DND-41 (cell line): ENCODE results near the gene AFAP1L1.

Experiments
- EZH2 ChIP-seq: IDR thresholded peaks from 3 replicates; pipeline ENCODE4 v1.6.1; 2012; ENCODE audit warnings: borderline replicate concordance, low read depth, mild to moderate bottlenecking, moderate library complexity, low read length, inconsistent platforms; ENCODE audit not compliant: severe bottlenecking
- TF ChIP-seq, protein P1 (sequence below): IDR thresholded peaks from 2 replicates; pipeline ENCODE4 v1.5.1; 2012; ENCODE audit warnings: borderline replicate concordance, low read length, moderate library complexity, mild to moderate bottlenecking; ENCODE audit not compliant: poor library complexity, severe bottlenecking; ENCODE audit errors: extremely low read depth

DNA sequence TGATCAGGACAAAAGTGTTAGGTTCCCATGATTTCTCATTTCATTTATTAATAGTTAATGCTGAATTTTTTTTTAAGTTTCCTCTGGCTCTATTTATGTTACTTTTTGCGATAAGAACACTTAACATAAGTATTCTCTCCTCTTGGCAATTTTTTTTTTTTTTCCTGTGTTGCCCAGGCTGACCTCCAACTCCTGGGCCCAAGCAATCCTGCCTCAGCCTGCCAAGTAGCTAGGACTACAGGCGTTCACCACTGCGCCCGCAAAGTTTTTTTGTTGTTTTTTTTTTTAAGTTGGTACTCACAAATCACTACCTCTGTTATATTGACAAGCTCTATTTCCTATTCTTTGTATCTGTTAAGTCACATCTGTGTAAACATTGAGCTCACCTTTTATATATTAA lies 80.5 kb downstream of the AFAP1L1 start:
- TF ChIP-seq EZH2, result no peak
- TF ChIP-seq, protein P1, sequence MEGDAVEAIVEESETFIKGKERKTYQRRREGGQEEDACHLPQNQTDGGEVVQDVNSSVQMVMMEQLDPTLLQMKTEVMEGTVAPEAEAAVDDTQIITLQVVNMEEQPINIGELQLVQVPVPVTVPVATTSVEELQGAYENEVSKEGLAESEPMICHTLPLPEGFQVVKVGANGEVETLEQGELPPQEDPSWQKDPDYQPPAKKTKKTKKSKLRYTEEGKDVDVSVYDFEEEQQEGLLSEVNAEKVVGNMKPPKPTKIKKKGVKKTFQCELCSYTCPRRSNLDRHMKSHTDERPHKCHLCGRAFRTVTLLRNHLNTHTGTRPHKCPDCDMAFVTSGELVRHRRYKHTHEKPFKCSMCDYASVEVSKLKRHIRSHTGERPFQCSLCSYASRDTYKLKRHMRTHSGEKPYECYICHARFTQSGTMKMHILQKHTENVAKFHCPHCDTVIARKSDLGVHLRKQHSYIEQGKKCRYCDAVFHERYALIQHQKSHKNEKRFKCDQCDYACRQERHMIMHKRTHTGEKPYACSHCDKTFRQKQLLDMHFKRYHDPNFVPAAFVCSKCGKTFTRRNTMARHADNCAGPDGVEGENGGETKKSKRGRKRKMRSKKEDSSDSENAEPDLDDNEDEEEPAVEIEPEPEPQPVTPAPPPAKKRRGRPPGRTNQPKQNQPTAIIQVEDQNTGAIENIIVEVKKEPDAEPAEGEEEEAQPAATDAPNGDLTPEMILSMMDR, result no peak
